HCT116 (cell line): ENCODE results near the gene MYO1B. TPM values are rescaled to one million over a fixed set of nuclear protein-coding genes. Genes with fewer than 3 reads are reported as not detected.

Experiments
- ATAC-seq: fragments of 200-7000 bp; cut with Tn5 transposase; 2 replicates; pipeline ENCODE4 v1.9.1; 2020; ENCODE audit warnings: mild to moderate bottlenecking, moderate library complexity
- BruUV-seq: library from RNA; stranded (reverse); fragments of 400-500 nt; replicated peaks from 2 replicates; lab custom pipeline; 2021; lab: Mats Ljungman, UMichigan
- CTCF ChIA-PET: fragments of 300-600 bp; sonication (Branson Sonifier 250); formaldehyde crosslinking; loops from one replicate; lab custom pipeline; 2021; ENCODE audit warnings: antibody characterized with exemption; lab: Charles Lee
- POLR2A ChIA-PET: fragments of 300-600, 350-600 bp; sonication (Branson Sonifier 250); formaldehyde crosslinking; loops from one replicate; lab custom pipeline; 2021; ENCODE audit warnings: antibody characterized with exemption; lab: Charles Lee
- RAD21 ChIA-PET, 2 experiments: fragments of 300-600 bp; sonication (Branson Sonifier 250); formaldehyde crosslinking; loops; one replicate each; lab custom pipeline; 2023; ENCODE audit warnings: low total read pairs in 2 of 2; ENCODE audit not compliant: uncharacterized antibody in 2 of 2, unreplicated experiment in 2 of 2, low non-redundant PET in 1 of 2; lab: Charles Lee
- DNase-seq: peaks from one replicate; pipeline ENCODE4 v3.0.0-alpha.2; 2010; ENCODE audit warnings: low read depth, low spot score
- H2AFZ ChIP-seq: fragments of 200-600 bp; shearing (Covaris generic), sonication (generic); 2 replicates; pipeline ENCODE4 v1.6.1; 2017; ENCODE audit warnings: low read depth, mixed run types, mixed read lengths, antibody characterized with exemption, low read length; ENCODE audit not compliant: poor library complexity, severe bottlenecking
- H3K27ac ChIP-seq: 2 replicates; pipeline ENCODE4 v1.5.1; 2012; ENCODE audit warnings: low read depth, low read length
- H3K27me3 ChIP-seq: fragments of 200-600 bp; sonication (generic); 2 replicates; pipeline ENCODE4 v1.6.1; 2016; ENCODE audit warnings: mixed run types, low read length, mixed read lengths; ENCODE audit not compliant: insufficient read depth
- H3K36me3 ChIP-seq, 2 experiments: fragments of 200-500 bp in 1 of 2; fragments of 200-600 bp in 1 of 2; sonication (Bioruptor generic) in 1 of 2; sonication (generic) in 1 of 2; 2 replicates each; pipeline versions ENCODE4 v1.5.1 to v1.6.1; 2014 to 2016; ENCODE audit warnings: low read length in 2 of 2, inconsistent platforms in 1 of 2, mixed read lengths in 1 of 2, mixed run types in 1 of 2; ENCODE audit not compliant: insufficient read depth in 2 of 2, control insufficient read depth in 1 of 2
- H3K4me1 ChIP-seq, 2 experiments: fragments of 200-600 bp in 1 of 2; sonication (generic) in 1 of 2; 2 replicates each; pipeline versions ENCODE4 v1.5.1 to v1.6.1; 2012 to 2017; ENCODE audit warnings: low read length in 2 of 2, inconsistent platforms in 1 of 2, mild to moderate bottlenecking in 1 of 2, mixed read lengths in 1 of 2, mixed run types in 1 of 2, moderate library complexity in 1 of 2; ENCODE audit not compliant: insufficient read depth in 2 of 2, control insufficient read depth in 1 of 2
- H3K4me2 ChIP-seq: fragments of 200-600 bp; sonication (generic); 2 replicates; pipeline ENCODE4 v1.6.1; 2017; ENCODE audit warnings: mixed run types, low read length, mixed read lengths
- H3K4me3 ChIP-seq, 2 experiments: fragments of 200-600 bp in 1 of 2; sonication (generic) in 1 of 2; replicated peaks in 1 of 2; 2 replicates each; pipeline ENCODE4 v1.5.1; 2011 to 2016; ENCODE audit warnings: low read length in 2 of 2, control low read depth in 1 of 2, low read depth in 1 of 2, mild to moderate bottlenecking in 1 of 2, mixed read lengths in 1 of 2, mixed run types in 1 of 2
- H3K79me2 ChIP-seq: fragments of 200-600 bp; sonication (generic); 2 replicates; pipeline ENCODE4 v1.6.1; 2017; ENCODE audit warnings: mild to moderate bottlenecking, mixed run types, low read length, moderate library complexity, mixed read lengths; ENCODE audit not compliant: insufficient read depth
- H3K9ac ChIP-seq: fragments of 200-600 bp; sonication (generic); 2 replicates; pipeline ENCODE4 v1.6.1; 2016; ENCODE audit warnings: low read length, mixed read lengths
- H3K9me2 ChIP-seq: fragments of 200-600 bp; sonication (generic), shearing (Covaris generic); 2 replicates; pipeline ENCODE4 v1.6.1; 2017; ENCODE audit warnings: mixed run types, mild to moderate bottlenecking, moderate library complexity; ENCODE audit not compliant: insufficient read depth
- H3K9me3 ChIP-seq, 2 experiments: fragments of 200-500 bp in 1 of 2; fragments of 200-600 bp in 1 of 2; sonication (Bioruptor generic) in 1 of 2; sonication (generic) in 1 of 2; 2 replicates each; pipeline ENCODE4 v1.6.1; 2014 to 2017; ENCODE audit warnings: low read length in 2 of 2, mixed read lengths in 2 of 2, inconsistent platforms in 1 of 2, low read depth in 1 of 2, mild to moderate bottlenecking in 1 of 2, mixed run types in 1 of 2, moderate library complexity in 1 of 2; ENCODE audit not compliant: control insufficient read depth in 1 of 2, insufficient read depth in 1 of 2
- H4K20me1 ChIP-seq: fragments of 200-600 bp; sonication (generic), shearing (Covaris generic); 2 replicates; pipeline ENCODE4 v1.6.1; 2017; ENCODE audit warnings: mixed run types, mild to moderate bottlenecking, moderate library complexity; ENCODE audit not compliant: insufficient read depth
- CBX3 ChIP-seq: IDR thresholded peaks from 2 replicates; pipeline ENCODE4 v1.6.1; 2012; ENCODE audit warnings: low read depth
- CEBPB ChIP-seq: IDR thresholded peaks from 2 replicates; pipeline ENCODE4 v1.6.1; 2012; ENCODE audit warnings: low read depth
- ELF1 ChIP-seq: IDR thresholded peaks from 2 replicates; pipeline ENCODE4 v1.6.1; 2012; ENCODE audit warnings: low read depth, borderline replicate concordance
- EZH2 ChIP-seq: fragments of 200-600 bp; sonication (generic); IDR thresholded peaks from 2 replicates; pipeline ENCODE4 v1.6.1; 2017; ENCODE audit warnings: antibody characterized with exemption, mixed run types
- EZH2phosphoT487 ChIP-seq: fragments of 200-600 bp; IDR thresholded peaks from 2 replicates; pipeline ENCODE4 v1.6.1; 2018; ENCODE audit warnings: antibody characterized with exemption, borderline replicate concordance
- FOSL1 ChIP-seq: IDR thresholded peaks from 2 replicates; pipeline ENCODE4 v1.6.1; 2012; ENCODE audit warnings: low read depth
- JUND ChIP-seq: IDR thresholded peaks from 2 replicates; pipeline ENCODE4 v1.6.1; 2012
- POLR2AphosphoS5 ChIP-seq: IDR thresholded peaks from 2 replicates; pipeline ENCODE4 v1.6.1; 2011; ENCODE audit warnings: mild to moderate bottlenecking, low read depth, low read length, moderate library complexity
- RAD21 ChIP-seq: IDR thresholded peaks from 2 replicates; pipeline ENCODE4 v1.6.1; 2012; ENCODE audit warnings: low read depth, mild to moderate bottlenecking
- SIN3A ChIP-seq: IDR thresholded peaks from 2 replicates; pipeline ENCODE4 v1.6.1; 2012; ENCODE audit warnings: low read depth
- SP1 ChIP-seq: IDR thresholded peaks from 2 replicates; pipeline ENCODE4 v1.6.1; 2012; ENCODE audit warnings: low read depth
- SRF ChIP-seq: IDR thresholded peaks from 2 replicates; pipeline ENCODE4 v1.6.1; 2012; ENCODE audit warnings: low read depth
- TCF7L2 ChIP-seq: IDR thresholded peaks from 2 replicates; pipeline ENCODE4 v1.7.0; 2011; ENCODE audit warnings: borderline replicate concordance, inconsistent platforms; ENCODE audit not compliant: insufficient read depth, insufficient read length; ENCODE audit errors: extremely low read depth
- ZBTB33 ChIP-seq: IDR thresholded peaks from 2 replicates; pipeline ENCODE4 v1.6.1; 2011; ENCODE audit warnings: mild to moderate bottlenecking, low read length, moderate library complexity; ENCODE audit not compliant: insufficient replicate concordance; ENCODE audit errors: extremely low read depth
- ZNF274 ChIP-seq: fragments of 200-500 bp; sonication (Bioruptor generic); IDR thresholded peaks from 2 replicates; pipeline ENCODE4 v1.6.1; 2014; ENCODE audit warnings: mild to moderate bottlenecking, low read depth, low read length, inconsistent platforms
- intact Hi-C: fragments of 100-400 bp; cut with micrococcal nuclease; formaldehyde crosslinking; loops from 2 replicates; pipeline ENCODE4 v1.10.0; 2022
- total RNA-seq: library from RNA; stranded (reverse); gene quantifications from one replicate; pipeline ENCODE4 v1.2.1, GENCODE V29; 2021; ENCODE audit not compliant: unreplicated experiment
- TF ChIP-seq, protein P1 (sequence below): IDR thresholded peaks from 2 replicates; pipeline ENCODE4 v1.6.1; 2012; ENCODE audit warnings: low read depth

MYO1B gene
- total RNA-seq, 1 experiment from 2014 or later: 51.7 TPM

- TF ChIP-seq, protein P1, sequence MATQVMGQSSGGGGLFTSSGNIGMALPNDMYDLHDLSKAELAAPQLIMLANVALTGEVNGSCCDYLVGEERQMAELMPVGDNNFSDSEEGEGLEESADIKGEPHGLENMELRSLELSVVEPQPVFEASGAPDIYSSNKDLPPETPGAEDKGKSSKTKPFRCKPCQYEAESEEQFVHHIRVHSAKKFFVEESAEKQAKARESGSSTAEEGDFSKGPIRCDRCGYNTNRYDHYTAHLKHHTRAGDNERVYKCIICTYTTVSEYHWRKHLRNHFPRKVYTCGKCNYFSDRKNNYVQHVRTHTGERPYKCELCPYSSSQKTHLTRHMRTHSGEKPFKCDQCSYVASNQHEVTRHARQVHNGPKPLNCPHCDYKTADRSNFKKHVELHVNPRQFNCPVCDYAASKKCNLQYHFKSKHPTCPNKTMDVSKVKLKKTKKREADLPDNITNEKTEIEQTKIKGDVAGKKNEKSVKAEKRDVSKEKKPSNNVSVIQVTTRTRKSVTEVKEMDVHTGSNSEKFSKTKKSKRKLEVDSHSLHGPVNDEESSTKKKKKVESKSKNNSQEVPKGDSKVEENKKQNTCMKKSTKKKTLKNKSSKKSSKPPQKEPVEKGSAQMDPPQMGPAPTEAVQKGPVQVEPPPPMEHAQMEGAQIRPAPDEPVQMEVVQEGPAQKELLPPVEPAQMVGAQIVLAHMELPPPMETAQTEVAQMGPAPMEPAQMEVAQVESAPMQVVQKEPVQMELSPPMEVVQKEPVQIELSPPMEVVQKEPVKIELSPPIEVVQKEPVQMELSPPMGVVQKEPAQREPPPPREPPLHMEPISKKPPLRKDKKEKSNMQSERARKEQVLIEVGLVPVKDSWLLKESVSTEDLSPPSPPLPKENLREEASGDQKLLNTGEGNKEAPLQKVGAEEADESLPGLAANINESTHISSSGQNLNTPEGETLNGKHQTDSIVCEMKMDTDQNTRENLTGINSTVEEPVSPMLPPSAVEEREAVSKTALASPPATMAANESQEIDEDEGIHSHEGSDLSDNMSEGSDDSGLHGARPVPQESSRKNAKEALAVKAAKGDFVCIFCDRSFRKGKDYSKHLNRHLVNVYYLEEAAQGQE: no peak
These were observed 22.3 kb upstream of the MYO1B start (continued) for GRCh38 chr2:191222952-191223351.

- H3K27ac ChIP-seq: no peak overlapping the region
- ChIA-PET POLR2A (no interaction called here), RAD21 (no interaction called here), CTCF (no interaction called here)
- ATAC-seq (no peak), DNase-seq (no peak)
- H3K36me3 ChIP-seq: no peaks in the 10 kb centered on the region
- H3K27me3 ChIP-seq: no peaks in the 10 kb centered on the region
- no peaks in the 10 kb centered on the region for H3K79me2 ChIP-seq
- no peak overlapping the region for H3K4me2 ChIP-seq
- no peaks in the 10 kb centered on the region for H3K9me3 ChIP-seq
- peaks cover 0 to 3% of the 10 kb centered on the region in 2 experiments; a peak in 1 of 4 replicates for H3K4me1 ChIP-seq
- no peak overlapping the region for H3K4me3 ChIP-seq
- no peak overlapping the region for H2AFZ ChIP-seq
- BruUV-seq: no TSS peak
- H3K9ac ChIP-seq: no peak overlapping the region
- no peaks in the 10 kb centered on the region for H3K9me2 ChIP-seq
- intact Hi-C loops: no loop called here
- no peaks in the 10 kb centered on the region for H4K20me1 ChIP-seq
- TF ChIP-seq SP1: no peak
- TF ChIP-seq SIN3A: no peak
- no peak for TF ChIP-seq JUND
- no peak for TF ChIP-seq POLR2AphosphoS5
- TF ChIP-seq TCF7L2: no peak
- TF ChIP-seq ZBTB33: no peak
- no peak for TF ChIP-seq EZH2
- no peak for TF ChIP-seq CEBPB
- TF ChIP-seq SRF: no peak
- no peak for TF ChIP-seq EZH2phosphoT487
- TF ChIP-seq RAD21: no peak
- TF ChIP-seq CBX3: no peak
- TF ChIP-seq ELF1: no peak
- TF ChIP-seq, protein P1: no peak
- TF ChIP-seq FOSL1: no peak
- no peak for TF ChIP-seq ZNF274
These were observed 20.1 kb upstream of the MYO1B start for GRCh38 chr2:191225126-191225525.
